AG08396 (cell line): ENCODE results near the gene CDH13.

Experiments
- DNase-seq: peaks from one replicate; pipeline ENCODE4 v3.0.0; 2012; ENCODE audit warnings: low spot score, mixed read lengths

CDH13 gene

DNA sequence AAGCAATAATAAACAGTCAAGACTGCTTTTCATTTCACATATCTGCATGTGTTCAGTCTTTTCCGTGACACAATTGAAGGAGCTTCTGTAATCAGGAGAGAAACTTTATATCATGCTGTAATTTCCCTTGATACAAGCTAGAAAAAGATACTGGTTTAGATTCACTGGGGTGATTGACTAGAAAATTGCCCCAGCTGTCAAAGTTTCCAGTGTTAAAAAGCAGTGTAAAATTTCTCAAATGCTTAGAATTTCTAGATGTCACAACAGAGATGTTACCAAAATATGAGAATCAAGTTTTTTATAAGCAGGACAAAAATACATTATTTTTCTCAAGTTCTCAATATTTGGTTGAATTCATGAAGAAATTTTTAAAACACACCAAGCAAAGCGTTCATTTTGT, 888.6 kb downstream of the CDH13 start:
- DNase-seq = no peak

DNA sequence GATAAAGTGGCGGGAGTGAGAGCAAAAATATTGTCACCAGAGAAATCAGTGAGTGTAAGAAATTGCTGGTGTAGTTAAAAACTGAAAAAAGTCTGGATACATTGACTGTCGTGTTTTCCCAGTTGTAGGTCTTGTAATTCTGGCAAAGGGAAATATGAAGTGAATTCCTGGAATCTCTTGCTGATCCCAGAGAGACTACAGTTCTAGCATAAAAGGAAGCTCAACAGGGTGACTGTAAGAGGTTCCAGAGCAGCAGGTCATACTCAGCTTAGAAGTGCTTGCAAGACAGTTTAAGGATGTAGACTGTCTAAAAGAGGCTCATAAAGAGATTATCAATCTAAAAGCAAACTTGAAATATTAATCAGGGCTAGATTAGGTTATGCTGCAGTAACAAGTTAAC, 890.2 kb downstream of the CDH13 start:
- no peak for DNase-seq

DNA sequence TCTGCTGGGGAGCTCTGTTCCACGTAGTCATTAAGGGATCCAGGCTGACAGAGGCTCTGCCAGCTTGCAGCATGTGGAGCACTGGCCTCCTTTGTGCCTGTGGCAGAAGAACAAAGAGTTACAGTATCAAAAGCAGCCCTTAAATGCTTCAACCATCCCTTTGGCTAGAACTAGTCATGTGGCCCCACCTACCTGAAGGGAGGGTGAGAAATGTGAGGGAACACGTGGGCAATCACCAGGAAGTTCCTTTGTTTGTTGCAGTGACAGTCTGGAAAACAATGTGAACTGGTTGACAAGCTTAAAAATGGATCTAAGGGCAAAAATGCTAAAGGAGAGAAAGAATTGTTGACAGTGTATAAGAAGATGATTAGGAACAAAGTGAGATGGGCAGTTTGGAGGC, 890.6 kb downstream of the CDH13 start:
- DNase-seq = no peak

DNA sequence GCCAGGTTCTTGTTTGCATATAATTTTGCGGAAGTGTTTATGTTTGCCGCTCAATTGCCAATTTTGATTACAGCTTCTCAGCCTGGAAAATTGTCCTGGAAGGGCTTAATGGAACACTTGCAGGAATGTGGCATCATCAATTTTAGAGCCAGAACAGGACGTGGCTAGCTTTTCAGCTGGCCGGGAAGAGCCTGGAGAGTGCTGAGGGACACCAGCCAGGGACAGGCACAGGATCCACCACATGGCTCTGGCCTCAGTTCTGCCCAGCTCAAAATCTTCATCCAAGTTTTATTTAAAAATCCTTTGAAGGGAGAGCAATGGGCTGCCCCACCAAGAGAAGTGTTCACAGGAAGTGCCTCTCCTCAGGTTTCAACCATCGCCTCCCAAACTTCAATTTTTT, 893.8 kb downstream of the CDH13 start:
- no peak for DNase-seq

DNA sequence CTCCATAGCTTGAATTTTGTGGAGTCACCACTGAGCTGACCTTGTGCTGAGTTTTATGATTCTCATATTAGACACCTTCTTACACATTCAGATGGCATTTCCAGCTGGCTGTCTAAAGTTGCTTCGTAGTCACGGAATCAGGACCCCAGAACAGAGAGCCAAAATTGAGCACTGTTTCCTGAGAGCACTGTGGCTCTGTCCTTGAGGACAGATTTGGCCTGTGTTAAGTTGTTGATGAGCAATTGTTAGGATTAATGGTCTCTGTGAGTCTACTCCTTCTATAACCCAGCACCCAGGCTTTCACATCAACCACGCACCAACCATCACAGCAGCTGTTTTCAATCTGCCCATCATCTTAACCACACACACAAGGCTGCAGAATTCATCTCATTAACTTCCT, 903.5 kb downstream of the CDH13 start:
- DNase-seq = peak; percentile 11

DNA sequence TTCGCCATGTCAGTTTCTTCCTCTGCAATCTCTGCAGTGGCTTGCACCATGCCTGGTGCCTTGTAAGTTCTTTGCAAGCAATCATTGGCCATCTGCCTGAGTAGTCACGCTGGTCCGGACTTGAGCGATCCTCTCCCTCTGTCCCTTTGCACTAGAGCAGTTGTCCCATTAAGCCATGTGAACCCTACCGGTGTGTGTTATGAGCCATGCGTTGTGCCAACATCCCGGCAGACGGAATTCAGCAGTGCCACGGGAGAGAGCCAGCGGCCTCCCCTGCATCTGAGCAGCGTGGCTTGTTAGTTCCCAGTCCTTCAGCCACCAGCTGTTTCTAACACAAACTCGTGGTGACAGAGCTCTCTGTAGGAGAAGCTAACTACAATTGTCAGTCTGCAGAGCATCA, 905.9 kb downstream of the CDH13 start:
- DNase-seq = no peak

DNA sequence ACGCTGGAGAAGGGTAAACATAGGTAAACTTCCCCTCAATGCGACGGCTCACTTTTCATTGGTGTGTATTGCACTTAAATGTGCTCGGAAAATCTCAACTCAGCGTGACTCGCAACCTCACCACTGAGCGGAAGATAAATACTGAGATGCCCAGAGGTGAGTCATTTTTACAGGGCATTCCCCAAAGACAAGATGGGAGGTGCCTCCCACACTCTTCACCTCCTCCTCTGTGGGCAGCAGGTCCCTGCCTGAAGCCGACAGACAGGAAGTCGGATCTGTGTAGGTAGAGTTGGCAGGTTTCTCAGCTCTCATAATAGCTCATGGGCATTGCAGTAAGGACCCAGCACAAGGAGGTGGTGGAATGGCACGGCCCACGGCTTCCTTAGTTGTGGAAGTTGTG, 906.4 kb downstream of the CDH13 start:
- DNase-seq = no peak

DNA sequence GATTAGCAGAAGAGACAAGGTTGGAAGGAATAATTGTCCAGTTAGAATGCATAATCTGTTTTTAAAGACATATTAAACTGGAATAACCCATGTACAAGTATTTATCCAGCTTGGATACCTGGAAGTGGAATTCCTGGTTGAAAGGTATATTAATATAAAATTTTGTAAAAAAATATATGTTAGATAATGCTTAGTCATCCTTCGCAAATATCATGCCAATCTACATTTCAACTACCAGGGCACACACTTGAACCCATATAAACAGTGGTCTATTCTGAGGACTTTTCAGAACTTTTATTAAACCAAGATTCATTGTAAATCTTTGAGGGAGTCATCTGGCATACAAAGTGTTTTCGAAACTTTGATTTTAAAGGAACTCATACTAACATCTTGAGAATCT, 911.9 kb downstream of the CDH13 start:
- DNase-seq = no peak

DNA sequence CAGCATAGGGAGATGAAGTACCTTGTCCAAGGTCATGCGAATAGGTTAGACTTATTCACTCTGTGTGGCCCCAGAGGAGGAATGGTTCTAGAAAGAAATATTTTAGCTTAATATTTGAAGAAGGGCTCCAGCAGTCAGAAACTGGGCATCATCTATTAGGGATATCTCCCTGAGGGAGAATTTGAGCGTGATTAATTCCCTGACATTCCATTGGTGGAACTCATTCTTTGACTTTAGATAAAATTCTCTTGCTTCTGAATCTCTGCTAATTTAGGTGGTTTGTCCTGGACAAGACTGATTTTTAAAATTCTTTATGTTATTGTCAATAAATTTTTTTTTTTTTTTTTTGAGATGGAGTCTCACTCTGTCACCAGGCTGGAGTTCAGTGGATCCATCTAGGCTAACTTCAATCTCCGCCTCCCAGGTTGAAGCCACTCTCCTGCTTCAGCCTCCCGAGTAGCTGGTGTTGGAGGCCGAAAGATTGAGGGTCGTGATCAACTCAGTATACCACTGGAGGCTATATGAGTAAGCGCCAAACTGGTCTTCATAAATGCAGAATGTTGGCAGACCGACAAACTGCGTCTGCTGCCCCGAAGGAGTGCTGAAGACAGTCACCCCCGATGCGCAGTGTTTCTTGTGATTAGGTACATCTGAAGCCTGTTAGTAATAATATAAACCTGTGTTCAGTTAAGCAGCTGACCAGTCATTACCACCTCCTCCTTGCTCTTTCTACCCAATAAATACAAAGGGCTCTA, 913.1 kb downstream of the CDH13 start:
- no peak for DNase-seq

DNA sequence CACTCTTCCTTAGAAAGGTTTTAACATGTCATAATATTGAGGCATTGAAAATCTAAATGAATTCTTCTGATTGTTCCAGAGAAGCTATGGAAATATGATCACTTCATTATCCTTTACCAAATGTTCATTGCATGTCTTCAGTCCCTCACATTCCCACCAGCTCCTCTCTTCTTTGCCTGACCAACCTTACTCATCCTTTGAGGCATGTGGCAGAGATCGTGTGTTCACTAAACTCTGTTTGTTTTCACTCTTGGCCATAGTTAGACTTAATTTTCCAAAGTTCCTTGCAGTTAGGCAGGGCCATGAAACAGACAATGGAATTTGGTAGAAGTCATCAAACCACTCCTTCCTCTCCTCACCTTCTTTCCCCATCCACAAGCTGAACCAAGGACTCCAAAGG, 914.5 kb downstream of the CDH13 start:
- no peak for DNase-seq

DNA sequence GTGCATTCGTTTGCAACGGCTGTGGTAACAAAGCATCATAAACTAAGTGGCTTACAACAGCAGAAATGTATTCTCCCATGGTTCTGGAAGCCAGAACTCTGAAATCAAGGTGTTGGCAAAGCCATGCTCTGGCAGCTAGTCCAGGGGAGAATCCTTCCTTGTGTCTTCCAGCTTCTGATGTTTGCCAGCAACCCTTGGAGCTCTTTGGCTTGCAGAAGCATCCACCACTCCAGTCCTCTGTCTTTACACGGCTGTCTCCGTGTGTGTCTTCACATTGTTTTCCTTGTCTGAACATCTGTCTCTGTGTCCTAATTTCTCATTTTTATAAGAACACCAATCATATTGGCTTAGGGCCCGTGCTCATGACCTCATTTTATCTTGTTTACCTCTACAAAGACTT, 915.7 kb downstream of the CDH13 start:
- DNase-seq = no peak

DNA sequence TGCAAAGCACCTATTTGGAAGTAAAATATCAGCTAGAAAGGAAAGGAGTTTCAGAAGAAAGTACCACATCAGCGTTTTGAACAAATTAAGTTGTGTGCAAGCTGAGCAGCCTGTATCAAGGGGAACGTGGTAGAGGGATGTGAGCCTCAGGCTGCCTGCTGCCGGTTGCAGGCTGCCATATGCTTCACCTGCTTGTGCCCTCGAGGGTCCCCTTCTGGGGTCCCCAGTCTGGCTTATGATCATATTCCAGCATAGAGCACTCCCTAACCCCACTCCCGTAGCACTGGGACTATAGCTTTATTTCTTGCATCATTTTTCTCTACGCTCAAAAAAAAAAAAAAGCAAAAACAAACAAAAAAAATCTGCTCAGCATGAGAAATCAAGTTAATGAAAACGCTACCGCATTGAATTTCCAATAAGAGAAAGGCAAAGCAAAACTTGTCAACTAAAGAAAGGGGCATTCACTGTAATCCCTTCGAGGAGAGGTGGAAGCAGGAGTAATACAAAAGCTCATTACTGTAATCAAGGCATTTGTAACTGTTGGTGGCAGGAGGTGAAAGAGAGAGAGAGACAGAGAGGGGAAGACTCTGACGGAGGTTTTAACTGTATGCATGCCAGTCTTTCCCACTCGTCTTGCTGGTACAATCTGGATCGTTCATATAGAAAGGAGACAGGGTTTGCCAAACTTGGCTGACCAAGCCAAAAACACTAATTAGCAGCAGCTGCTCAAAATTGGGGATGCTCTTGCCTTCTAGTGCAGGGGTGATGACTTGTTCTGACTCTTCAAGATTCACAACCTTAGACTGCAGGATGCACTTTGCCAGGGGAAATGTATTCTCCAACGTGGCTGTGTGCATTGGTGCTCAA, 922.8 kb downstream of the CDH13 start:
- no peak for DNase-seq

DNA sequence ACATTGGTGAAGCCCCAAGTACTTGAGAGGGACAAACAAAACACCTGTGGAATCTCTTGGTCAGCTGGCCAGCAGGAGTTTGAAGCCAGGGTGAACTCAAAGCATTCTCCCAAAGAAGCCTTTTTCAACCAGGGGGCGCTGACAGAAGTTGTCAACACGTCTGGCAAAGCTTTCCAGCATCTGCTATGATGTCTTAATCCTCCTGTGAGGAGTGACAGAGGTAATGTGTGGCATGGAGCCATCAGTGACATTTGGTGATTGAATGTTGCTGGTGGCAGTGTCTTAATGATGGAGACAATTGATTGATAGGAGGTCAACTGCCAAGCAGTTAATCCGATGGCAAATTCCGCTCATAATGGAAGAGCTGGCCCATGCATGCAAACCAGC, 923.4 kb downstream of the CDH13 start:
- DNase-seq = no peak

DNA sequence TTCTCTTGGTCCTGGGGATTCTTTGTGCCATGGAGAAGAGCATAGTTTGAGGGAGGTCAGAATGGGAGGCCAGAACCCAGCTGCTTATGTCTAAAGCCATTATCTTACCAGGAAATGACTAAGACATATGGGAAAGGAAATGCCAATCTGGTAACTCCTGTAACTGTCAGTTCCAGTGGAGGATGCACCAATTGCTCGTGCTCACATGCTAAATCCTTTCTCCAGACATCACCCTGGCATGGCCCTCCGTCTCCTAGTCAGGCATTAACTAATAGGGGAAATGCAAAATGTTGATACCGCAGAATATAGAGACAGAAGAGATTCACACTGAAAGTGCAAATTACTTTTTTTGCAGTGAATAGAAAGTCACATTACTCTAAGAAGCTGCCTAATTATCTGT, 925.5 kb downstream of the CDH13 start:
- no peak for DNase-seq

DNA sequence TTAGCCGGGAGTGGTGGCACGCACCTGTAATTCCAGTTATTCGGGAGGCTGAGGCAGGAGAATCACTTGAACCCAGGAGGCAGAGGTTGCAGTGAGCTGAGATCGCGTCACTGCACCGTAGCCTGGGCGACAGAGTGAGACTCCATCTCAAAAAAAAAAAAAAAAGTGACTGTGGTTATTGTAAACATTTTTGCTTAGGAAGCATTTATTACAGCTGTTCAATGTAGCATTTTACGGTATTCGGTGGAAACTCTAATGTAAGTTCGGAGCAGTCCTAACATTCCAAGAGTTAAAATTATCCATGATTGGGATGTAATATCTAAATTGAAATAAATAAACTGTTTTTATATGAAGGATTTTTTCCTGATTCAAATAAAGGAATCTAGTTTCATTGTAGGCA, 926.2 kb downstream of the CDH13 start:
- no peak for DNase-seq

DNA sequence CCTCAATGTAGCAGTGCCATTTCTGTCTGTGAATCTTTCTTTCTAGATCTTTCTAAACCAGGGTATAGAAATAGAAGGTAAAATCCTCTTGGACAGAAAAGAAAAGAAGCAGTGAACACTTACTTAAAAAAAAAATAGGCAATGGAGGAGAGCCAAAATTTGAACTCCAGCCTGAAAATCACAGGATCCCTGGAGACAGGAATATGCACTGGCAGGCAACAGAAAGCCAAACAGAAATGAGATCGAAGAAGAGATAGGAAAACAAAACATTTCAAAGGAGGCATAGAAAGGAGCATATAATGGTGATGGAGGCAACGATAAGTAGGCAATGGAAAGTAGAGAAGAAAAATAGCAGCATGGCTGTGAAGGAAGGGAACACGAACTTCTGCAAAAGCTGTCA, 927.3 kb downstream of the CDH13 start:
- no peak for DNase-seq

DNA sequence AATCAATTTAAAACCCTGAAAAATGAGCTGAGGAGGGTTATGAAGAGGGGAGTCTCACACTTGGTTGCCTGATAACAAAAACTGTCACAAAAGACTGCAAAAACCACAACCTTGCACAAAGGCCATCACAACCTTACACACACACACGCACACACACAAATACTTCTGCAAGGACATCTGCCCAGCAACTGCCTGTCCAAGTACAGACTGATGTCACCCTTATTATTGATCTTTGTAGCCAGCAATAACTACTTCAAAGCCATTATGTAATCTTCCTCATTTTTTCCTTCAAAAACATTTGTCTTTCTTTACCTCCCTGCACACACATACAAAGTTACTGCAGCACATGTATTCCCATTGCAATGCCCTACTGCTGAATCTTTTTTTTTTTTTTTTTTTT, 927.8 kb downstream of the CDH13 start:
- DNase-seq = no peak

DNA sequence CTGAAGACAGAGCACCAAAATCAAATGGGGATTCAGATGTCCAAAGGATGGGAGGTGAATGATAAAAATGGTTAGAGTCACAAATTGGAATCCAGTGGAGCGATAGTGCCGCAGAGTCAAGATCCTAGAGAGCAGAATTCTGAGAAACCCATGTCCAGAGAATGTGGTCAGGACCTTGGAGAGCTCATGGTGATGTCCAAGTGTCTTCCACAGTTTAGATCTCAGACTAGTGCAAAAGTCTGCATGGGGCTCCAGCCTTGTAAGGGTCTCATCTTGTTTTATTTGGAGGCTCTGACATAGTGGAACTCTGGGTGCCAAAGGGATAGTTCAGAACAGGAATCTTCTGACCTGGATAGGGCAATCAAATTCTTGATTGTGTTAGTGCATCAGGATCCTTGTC, 935.1 kb downstream of the CDH13 start:
- DNase-seq = no peak

DNA sequence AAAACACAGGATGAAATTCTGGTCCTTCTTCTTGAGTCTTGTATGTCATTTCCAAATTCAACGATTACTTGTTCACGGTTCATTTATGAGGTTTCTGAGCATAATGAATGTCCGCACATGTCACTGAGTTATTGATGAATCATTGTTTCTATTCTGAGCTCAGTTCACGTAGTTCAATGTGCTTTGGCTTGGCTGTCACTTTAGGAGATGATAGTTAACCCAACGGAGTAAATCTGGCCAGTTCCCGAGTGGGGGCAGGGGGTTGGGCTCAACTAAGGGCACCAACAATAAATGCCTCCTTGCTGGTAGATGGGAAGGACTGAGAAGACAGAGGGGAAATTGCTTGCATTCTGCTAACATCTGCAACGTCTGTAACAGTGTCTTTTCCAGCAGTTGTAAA, 941.6 kb downstream of the CDH13 start:
- no peak for DNase-seq

DNA sequence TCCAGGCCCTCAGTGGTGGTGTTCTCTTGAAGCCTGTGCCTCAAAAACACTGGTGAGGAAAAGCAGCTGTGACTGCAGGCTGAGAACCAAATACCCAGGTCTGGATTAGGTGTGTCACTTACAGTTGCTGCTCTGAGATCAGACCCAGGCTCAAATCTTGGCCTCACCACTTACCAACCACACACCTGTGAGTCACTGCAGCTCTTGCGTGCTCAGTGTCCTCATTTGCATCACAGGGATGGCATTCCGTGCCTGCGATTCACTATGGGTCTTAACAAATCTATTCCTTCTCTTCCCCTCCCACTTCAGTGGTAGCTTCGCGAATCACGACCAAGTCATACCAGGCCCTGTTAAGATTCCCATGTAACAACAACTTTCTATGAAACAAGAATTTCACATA, 947.6 kb downstream of the CDH13 start:
- peak; percentile 55 for DNase-seq

DNA sequence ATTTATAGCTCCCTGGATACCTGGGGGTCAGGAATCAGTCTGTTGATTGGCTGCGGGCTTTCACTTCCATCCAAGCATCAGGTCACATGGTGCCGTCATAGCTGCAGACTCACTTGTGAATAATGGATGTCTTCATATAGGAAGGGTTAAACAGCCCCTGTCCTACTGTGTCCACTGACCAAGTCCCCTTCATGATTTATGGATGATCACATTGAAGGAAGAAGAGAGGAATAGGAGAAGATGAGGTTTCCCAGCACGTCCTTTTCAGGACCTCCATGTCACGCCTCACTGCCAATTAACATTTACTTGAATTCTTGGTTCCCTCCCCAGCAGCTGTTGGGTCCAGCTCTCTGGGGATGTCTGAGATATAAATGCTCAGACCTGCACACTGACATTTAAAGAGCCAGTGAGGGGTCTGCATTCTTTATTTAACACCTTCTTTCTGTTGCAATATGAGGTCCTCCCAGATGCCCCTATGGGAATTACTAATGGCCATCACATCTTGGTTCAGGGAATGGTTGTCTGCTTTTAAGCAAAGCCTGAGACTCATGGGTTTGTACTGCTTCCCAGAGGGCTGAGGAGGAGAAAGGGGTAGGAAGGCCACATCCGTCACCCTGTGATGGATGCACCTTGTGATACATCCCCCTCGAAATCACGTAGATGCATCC, 950.4 kb downstream of the CDH13 start:
- no peak for DNase-seq

DNA sequence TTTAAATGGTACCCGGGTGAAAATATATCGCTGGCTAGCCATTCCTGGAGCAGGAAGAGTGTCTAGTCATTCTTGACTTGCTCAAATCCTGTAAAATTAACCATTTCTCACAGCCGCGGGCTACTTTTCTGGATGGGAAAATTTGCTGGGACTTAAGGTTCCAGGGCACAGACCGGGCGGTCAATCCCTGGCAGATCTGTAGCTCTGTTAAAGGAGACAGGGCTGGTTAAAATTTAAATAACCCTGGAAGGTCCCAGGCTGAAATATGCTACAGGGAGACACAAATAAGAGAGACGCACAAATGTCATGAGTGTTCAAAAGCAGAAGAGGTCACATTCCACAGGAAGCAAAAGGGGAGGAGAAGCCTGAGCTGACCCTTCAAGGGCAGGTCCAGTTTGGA, 951.4 kb downstream of the CDH13 start:
- DNase-seq = no peak

DNA sequence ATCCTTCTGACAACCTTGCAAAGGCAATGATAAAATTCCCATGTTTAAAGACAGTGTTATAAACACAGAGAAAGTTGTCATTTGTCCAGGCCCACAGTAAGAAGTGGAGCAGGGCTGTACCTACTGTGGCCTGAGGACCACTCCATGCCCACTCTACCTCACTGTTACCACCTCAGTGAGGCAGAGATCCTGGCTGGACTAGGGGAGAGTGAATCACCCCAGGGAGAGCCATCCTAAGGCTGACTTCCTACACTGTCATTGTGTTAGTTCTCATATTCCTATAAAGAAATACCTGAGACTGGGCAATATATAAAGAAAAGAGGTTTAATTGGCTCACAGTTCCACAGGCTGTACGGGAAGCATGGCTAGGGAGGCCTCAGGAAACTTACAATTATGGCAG, 952.3 kb downstream of the CDH13 start:
- no peak for DNase-seq
